ENCODE results near the gene MCM10. TPM values are rescaled to one million over a fixed set of nuclear protein-coding genes. Genes with fewer than 3 reads are reported as not detected.
"Not testable (repeated sequence)": the region's sequence is repeated elsewhere in the genome, so short reads cannot be mapped to it uniquely, and the experiment has no call there.

The MCM10 gene
- total RNA-seq (2014; rRNA removed; shearing (Covaris generic)), result 29.4 and 30.3 TPM in 2 replicates

GRCh38 chr10:13160934-13161856, at the start of gene MCM10:
Gene MCM10 (plus strand): TSS chr10:13161558. CDS start chr10:13164203, 2,645 bp downstream.
- DNase-seq (ENCODE audit: low read depth), result peak; percentile 98

GRCh38 chr10:13113544-13113943, 47.8 kb upstream of the MCM10 start:
- no peak for DNase-seq (ENCODE audit: low read depth)

- no peak for DNase-seq (ENCODE audit: low read depth)
These were observed 45.2 kb upstream of the MCM10 start for GRCh38 chr10:13115832-13116803.

- no peak for DNase-seq (ENCODE audit: low read depth)
These were observed 43.2 kb upstream of the MCM10 start for GRCh38 chr10:13117841-13118783.

- no peak for DNase-seq (ENCODE audit: low read depth)
These were observed 42.5 kb upstream of the MCM10 start for GRCh38 chr10:13118784-13119410.

- DNase-seq (ENCODE audit: low read depth), result no peak
These were observed 40.4 kb upstream of the MCM10 start for GRCh38 chr10:13120786-13121499.

GRCh38 chr10:13121500-13121854, 39.9 kb upstream of the MCM10 start:
- DNase-seq (ENCODE audit: low read depth), result no peak

- DNase-seq (ENCODE audit: low read depth), result no peak
These were observed 24.7 kb upstream of the MCM10 start for GRCh38 chr10:13136651-13137050.

- DNase-seq (ENCODE audit: low read depth), result no peak
These were observed 22.2 kb upstream of the MCM10 start for GRCh38 chr10:13139150-13139549.

GRCh38 chr10:13139676-13140075, 21.7 kb upstream of the MCM10 start:
- DNase-seq (ENCODE audit: low read depth), result no peak

GRCh38 chr10:13140627-13141190, 20.6 kb upstream of the MCM10 start:
- DNase-seq (ENCODE audit: low read depth), result no peak

- DNase-seq (ENCODE audit: low read depth), result no peak
These were observed 17.6 kb upstream of the MCM10 start for GRCh38 chr10:13143766-13144165.

- DNase-seq (ENCODE audit: low read depth), result no peak
These were observed 16.5 kb upstream of the MCM10 start for GRCh38 chr10:13144814-13145213.

GRCh38 chr10:13146379-13146778, 15.0 kb upstream of the MCM10 start:
- no peak for DNase-seq (ENCODE audit: low read depth)

- no peak for DNase-seq (ENCODE audit: low read depth)
These were observed 14.2 kb upstream of the MCM10 start for GRCh38 chr10:13147161-13147560.

GRCh38 chr10:13152296-13152695, 9.1 kb upstream of the MCM10 start:
- no peak for DNase-seq (ENCODE audit: low read depth)

GRCh38 chr10:13155860-13156259, 5.5 kb upstream of the MCM10 start:
- not testable (repeated sequence) for DNase-seq (ENCODE audit: low read depth)

GRCh38 chr10:13158401-13158800, 3.0 kb upstream of the MCM10 start:
- no peak for DNase-seq (ENCODE audit: low read depth)

- DNase-seq (ENCODE audit: low read depth), result peak; percentile 3
These were observed 506 bp downstream of the MCM10 start for GRCh38 chr10:13161857-13162271.

- no peak for DNase-seq (ENCODE audit: low read depth)
These were observed 2.5 kb downstream of the MCM10 start for GRCh38 chr10:13163859-13164258.
